T-cell (primary cell): Measurements from ENCODE around the gene RBM19. TPM values are rescaled to one million over a fixed set of nuclear protein-coding genes. Genes with fewer than 3 reads are reported as not detected.

ENCODE experiments used
- ATAC-seq, 4 experiments: fragments of 200-7000 bp in 3 of 4; fragments of 150-1000 bp in 1 of 4; cut with Tn5 transposase; replicated peaks in 1 of 4; 1 replicate in 3 of 4; 2 replicates in 1 of 4; pipeline ENCODE4 v1.10.0; 2021; ENCODE audit warnings: moderate library complexity in 3 of 4, mild to moderate bottlenecking in 2 of 4, moderate number of reproducible peaks in 1 of 4
- CTCF ChIA-PET, 2 donors: fragments of 300-600 bp; sonication (Branson Sonifier 250); formaldehyde crosslinking; loops; one replicate each; lab custom pipeline; 2022; ENCODE audit warnings: antibody characterized with exemption in 2 of 2; lab: Charles Lee
- POLR2A ChIA-PET, 2 donors: fragments of 300-600 bp; sonication (Branson Sonifier 250); formaldehyde crosslinking; loops; one replicate each; lab custom pipeline; 2022; ENCODE audit warnings: antibody characterized with exemption in 2 of 2; lab: Charles Lee
- DNase-seq, 35 experiments: peaks; one replicate each; pipeline versions ENCODE4 v3.0.0 to v3.0.0-alpha.2; 2013 to 2023
- H3K27ac ChIP-seq: one replicate; pipeline ENCODE4 v1.5.1; 2013; ENCODE audit warnings: low read length
- H3K27me3 ChIP-seq, 2 experiments: replicated peaks in 1 of 2; 1 replicate in 1 of 2; 2 replicates in 1 of 2; pipeline versions ENCODE4 v1.6.1 to v1.7.0; 2013; ENCODE audit warnings: low read length in 1 of 2, mixed read lengths in 1 of 2; ENCODE audit not compliant: control insufficient read depth in 2 of 2, insufficient read depth in 2 of 2; ENCODE audit errors: extremely low read depth in 1 of 2
- H3K36me3 ChIP-seq, 2 donors: 1 replicate in 1 of 2; 2 replicates in 1 of 2; pipeline versions ENCODE4 v1.6.1 to v1.7.0; 2013; ENCODE audit warnings: low read length in 1 of 2; ENCODE audit not compliant: control insufficient read depth in 2 of 2, insufficient read depth in 1 of 2; ENCODE audit errors: extremely low read depth in 1 of 2
- H3K4me1 ChIP-seq, 2 experiments: 1 replicate in 1 of 2; 2 replicates in 1 of 2; pipeline versions ENCODE4 v1.6.1 to v1.7.0; 2013; ENCODE audit warnings: low read length in 2 of 2, mixed read lengths in 1 of 2; ENCODE audit not compliant: insufficient read depth in 2 of 2, control insufficient read depth in 1 of 2; ENCODE audit errors: extremely low read depth in 1 of 2
- H3K4me3 ChIP-seq, 2 donors: 1 replicate in 1 of 2; 2 replicates in 1 of 2; pipeline versions ENCODE4 v1.5.1 to v1.7.0; 2013; ENCODE audit warnings: mild to moderate bottlenecking in 2 of 2, low read length in 1 of 2, moderate library complexity in 1 of 2; ENCODE audit not compliant: control insufficient read depth in 1 of 2; ENCODE audit errors: extremely low read depth in 1 of 2
- H3K9me3 ChIP-seq: 2 replicates; pipeline ENCODE4 v1.7.0; 2013
- H3K27ac Mint-ChIP-seq, 2 donors: one replicate each; pipeline ENCODE4 v1.8.0; 2020 to 2021; ENCODE audit warnings: mild to moderate bottlenecking in 2 of 2, mixed read lengths in 2 of 2
- H3K27me3 Mint-ChIP-seq, 2 donors: one replicate each; pipeline ENCODE4 v1.8.0; 2021 to 2022; ENCODE audit warnings: mixed read lengths in 2 of 2
- H3K36me3 Mint-ChIP-seq: one replicate; pipeline ENCODE4 v1.8.0; 2021; ENCODE audit warnings: mixed read lengths
- H3K4me1 Mint-ChIP-seq, 3 donors: one replicate each; pipeline ENCODE4 v1.8.0; 2020 to 2022; ENCODE audit warnings: mixed read lengths in 3 of 3, mild to moderate bottlenecking in 1 of 3
- H3K4me3 Mint-ChIP-seq, 3 donors: one replicate each; pipeline ENCODE4 v1.8.0; 2020 to 2022; ENCODE audit warnings: mild to moderate bottlenecking in 3 of 3, mixed read lengths in 3 of 3, moderate library complexity in 3 of 3
- H3K9me3 Mint-ChIP-seq, 3 donors: one replicate each; pipeline ENCODE4 v1.8.0; 2020 to 2022; ENCODE audit warnings: mixed read lengths in 3 of 3
- WGBS: methylation state at CpG from one replicate; pipeline ENCODE4 v1.1.5; 2013; ENCODE audit warnings: missing lambda C conversion rate; ENCODE audit not compliant: insufficient coverage; 5-methylcytosine and 5-hydroxymethylcytosine counted together
- total RNA-seq, 35 experiments: library from RNA in 6 of 35; stranded (reverse) in 6 of 35; fragments of 120-200 nt in 1 of 35; gene quantifications; one replicate each; pipeline versions ENCODE4 v1.2.1 to v1.2.4 and lab custom pipeline; 2013 to 2026

RBM19 gene
- total RNA-seq, 5 donors from 2014 or later (not counting 1 experiment from before 2014, with no cell fraction given): 57.9 to 80.3 (median 78.3) TPM

DNA sequence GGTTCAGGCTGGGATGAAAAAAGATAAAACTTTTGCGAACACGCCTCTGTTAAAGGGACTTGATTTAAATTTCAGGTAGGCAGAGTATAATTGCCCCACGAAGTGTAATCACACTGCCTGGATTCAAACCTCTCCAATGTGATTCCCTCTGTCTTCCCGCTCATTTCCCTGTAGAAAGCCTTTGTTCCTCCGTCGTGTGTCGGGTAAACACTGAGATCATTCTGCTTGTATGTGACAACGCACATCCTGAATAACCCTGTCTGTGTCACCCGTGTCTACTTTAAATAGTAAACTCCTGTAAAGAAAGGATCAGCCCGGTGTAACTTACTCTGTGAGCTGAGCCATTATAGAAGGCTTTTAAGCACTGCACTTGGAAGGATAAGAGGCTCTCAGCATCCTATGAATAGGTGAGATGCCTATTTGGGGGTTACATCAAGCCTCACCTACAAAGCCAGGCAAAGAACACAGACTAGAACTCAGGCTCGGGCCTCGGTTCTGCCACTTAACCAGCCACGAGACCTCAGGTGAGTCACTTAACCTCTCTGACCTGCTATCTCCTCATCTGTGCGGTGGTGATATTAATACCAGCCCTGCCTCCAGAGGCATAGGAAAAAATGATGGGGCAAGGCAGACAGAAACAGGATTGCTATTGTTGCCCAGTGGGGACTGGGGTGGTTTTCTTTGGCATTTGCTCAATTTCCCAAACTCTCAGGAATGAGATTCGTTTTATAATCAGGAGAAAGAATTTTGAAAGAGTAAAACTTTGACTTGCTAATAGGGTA, 74.2 kb downstream of the RBM19 start:
- Histone ChIP-seq H3K4me1 (no peaks in the 10 kb centered on the region), H3K9me3 (no peaks in the 10 kb centered on the region), H3K27ac (no peak overlapping the region), H3K36me3 (peaks cover 6 to 13% of the 10 kb centered on the region in 2 donors), H3K4me3 (no peak overlapping the region), H3K27me3 (no peaks in the 10 kb centered on the region)
- Mint-ChIP-seq H3K36me3 (peaks cover 58% of the 10 kb centered on the region), H3K27ac (no peak overlapping the region), H3K27me3 (no peaks in the 10 kb centered on the region), H3K4me1 (no peaks in the 10 kb centered on the region), H3K9me3 (no peaks in the 10 kb centered on the region), H3K4me3 (no peak overlapping the region)
- POLR2A ChIA-PET: interaction anchor here in 1 of 2 donors (0.7 kb wide), 1 partner anchor 535 kb away, joined by 3 read pairs; no protein-coding TSS in a partner anchor
- CTCF ChIA-PET: no interaction called here
- WGBS: 96% methylated on average over 9 of the region's 15 CpGs
- DNase-seq (no peak), ATAC-seq (no peak)

DNA sequence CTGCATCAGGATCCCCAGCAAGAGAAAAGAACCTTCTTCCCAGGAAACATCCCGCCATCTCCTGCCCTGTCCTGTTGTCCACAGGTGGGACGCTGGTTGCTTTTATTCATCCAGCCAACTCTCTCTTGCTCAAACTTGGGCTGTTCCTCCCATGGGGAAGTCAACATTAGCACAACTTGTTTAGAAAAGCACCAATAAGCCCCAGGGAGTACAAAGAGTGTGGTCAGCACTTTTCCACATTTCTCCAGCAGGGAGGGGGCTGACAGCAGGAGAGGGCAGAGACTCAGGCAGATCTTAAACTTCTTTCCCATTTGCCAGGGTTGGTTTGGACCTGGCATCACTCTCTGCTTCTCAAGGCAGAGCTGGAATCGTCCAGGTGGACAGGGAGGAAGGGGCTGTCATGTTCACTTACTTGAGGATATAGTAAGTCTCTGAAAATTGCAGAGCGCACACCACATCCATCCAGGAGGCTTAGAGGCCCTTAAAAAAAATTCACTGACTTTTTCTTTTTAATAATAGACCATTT, 74.9 kb downstream of the RBM19 start:
- CTCF ChIA-PET: no interaction called here
- ATAC-seq (no peak), DNase-seq (no peak)
- H3K36me3 Mint-ChIP-seq: peaks cover 56% of the 10 kb centered on the region
- Histone ChIP-seq H3K36me3 (peaks cover 6 to 11% of the 10 kb centered on the region in 2 donors), H3K27me3 (no peaks in the 10 kb centered on the region), H3K4me3 (no peak overlapping the region), H3K9me3 (no peaks in the 10 kb centered on the region), H3K4me1 (no peaks in the 10 kb centered on the region), H3K27ac (no peak overlapping the region)
- no peak overlapping the region for H3K27ac Mint-ChIP-seq
- 100% methylated on average over 1 of the region's 4 CpGs for whole genome bisulfite sequencing
- no peak overlapping the region for H3K4me3 Mint-ChIP-seq
- no peaks in the 10 kb centered on the region for H3K9me3 Mint-ChIP-seq
- POLR2A ChIA-PET: no interaction called here
- H3K27me3 Mint-ChIP-seq: no peaks in the 10 kb centered on the region
- no peaks in the 10 kb centered on the region for H3K4me1 Mint-ChIP-seq

DNA sequence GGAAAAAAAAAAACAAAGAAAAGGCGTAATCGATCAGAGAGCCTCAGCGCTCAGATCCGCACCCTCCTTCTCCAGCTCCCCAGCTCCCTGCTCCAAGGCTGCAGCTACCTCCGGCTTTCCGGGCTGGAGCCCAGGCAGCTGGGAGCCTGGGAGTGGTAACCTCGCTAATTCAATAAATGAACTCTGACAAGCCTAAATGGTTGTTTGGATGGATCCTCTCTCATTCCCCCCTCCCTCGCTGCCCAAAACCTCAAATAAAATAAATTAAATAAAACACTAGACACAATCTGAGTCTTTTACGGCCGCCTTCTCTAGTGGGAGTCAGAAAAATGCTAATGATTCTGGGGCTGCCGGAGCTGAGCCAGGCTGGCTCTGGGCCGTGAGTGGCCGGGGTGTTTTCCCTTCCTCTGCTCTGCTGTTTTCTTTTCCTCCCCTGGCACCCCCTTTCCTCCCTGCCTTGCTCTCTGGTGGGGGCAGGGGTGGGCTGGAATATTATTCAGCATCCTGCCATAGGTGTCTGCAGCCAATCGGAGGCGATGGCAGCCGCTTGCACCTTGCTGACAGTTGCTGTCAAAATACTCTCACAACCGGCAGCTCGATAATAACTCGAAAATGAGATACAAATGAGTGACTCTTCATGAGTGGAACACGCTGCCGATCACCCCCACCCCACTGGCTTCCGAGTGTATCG, 76.1 kb downstream of the RBM19 start:
- Histone ChIP-seq H3K4me3 (no peak overlapping the region), H3K27me3 (no peaks in the 10 kb centered on the region), H3K36me3 (peaks cover 6 to 11% of the 10 kb centered on the region in 2 donors), H3K9me3 (no peaks in the 10 kb centered on the region), H3K4me1 (no peaks in the 10 kb centered on the region), H3K27ac (no peak overlapping the region)
- peaks cover 53% of the 10 kb centered on the region for H3K36me3 Mint-ChIP-seq
- POLR2A ChIA-PET: interaction anchor here in 1 of 2 donors (0.6 kb wide), 1 partner anchor 15 kb away, joined by 3 read pairs; no protein-coding TSS in a partner anchor
- ATAC-seq: no peak
- H3K9me3 Mint-ChIP-seq: no peaks in the 10 kb centered on the region
- WGBS: 98% methylated on average over 8 of the region's 23 CpGs
- no peaks in the 10 kb centered on the region for H3K4me1 Mint-ChIP-seq
- H3K4me3 Mint-ChIP-seq: no peak overlapping the region
- H3K27me3 Mint-ChIP-seq: no peaks in the 10 kb centered on the region
- CTCF ChIA-PET: no interaction called here
- H3K27ac Mint-ChIP-seq: no peak overlapping the region
- DNase-seq: no peak

DNA sequence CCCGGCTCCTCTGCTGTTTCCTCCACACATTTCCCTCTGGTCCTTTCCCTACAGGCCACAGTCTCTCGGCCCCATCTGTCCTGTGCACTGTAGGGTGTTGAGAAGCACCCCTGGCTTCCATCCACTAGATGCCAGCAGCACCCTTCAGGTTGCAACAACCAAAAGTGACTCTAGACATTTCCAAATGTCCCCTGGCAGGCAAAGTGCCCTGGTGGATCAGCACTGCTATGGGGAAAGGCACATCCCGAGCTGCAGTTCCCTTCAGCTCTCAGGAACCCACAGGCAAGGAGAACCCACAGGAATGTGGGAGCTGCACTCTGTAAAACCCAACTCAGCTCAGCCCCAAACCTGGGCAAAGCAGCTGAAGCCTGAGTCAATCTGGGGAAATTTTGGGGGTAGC, 77.0 kb downstream of the RBM19 start:
- Histone ChIP-seq H3K27ac (no peak overlapping the region), H3K4me3 (no peak overlapping the region), H3K9me3 (no peaks in the 10 kb centered on the region), H3K36me3 (peaks cover 6 to 16% of the 10 kb centered on the region in 2 donors), H3K4me1 (no peaks in the 10 kb centered on the region), H3K27me3 (no peaks in the 10 kb centered on the region)
- CTCF ChIA-PET: no interaction called here
- DNase-seq (no peak), ATAC-seq (no peak)
- peaks cover 55% of the 10 kb centered on the region for H3K36me3 Mint-ChIP-seq
- H3K27me3 Mint-ChIP-seq: no peaks in the 10 kb centered on the region
- no peaks in the 10 kb centered on the region for H3K9me3 Mint-ChIP-seq
- H3K27ac Mint-ChIP-seq: no peak overlapping the region
- POLR2A ChIA-PET: interaction anchor here in 1 of 2 donors (0.6 kb wide), 1 partner anchor 14 kb away, joined by 3 read pairs; no protein-coding TSS in a partner anchor
- no peaks in the 10 kb centered on the region for H3K4me1 Mint-ChIP-seq
- WGBS: 100% methylated on average over 2 of the region's 3 CpGs
- H3K4me3 Mint-ChIP-seq: no peak overlapping the region

DNA sequence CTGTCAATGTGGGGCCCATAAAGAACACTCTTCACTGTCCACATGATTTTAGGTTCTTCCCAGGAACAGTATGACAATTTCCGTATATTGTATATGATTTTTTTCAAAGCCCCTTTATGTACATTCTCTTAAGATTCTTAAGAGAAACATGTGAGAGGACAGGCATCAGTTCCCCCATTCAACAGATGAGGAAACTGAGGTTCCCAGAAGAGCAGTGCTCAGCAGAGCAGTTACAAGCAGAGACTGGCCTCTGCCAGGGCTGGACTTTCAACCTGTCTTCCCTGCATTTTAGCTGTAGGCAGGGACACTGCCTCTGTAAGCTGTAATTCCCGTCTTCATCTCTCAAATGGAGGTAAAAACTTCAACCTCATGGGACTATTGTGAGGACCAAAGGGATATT, 77.7 kb downstream of the RBM19 start:
- CTCF ChIA-PET: no interaction called here
- Histone ChIP-seq H3K36me3 (peaks cover 6 to 16% of the 10 kb centered on the region in 2 donors), H3K9me3 (no peaks in the 10 kb centered on the region), H3K4me1 (no peaks in the 10 kb centered on the region), H3K4me3 (no peak overlapping the region), H3K27ac (no peak overlapping the region), H3K27me3 (no peaks in the 10 kb centered on the region)
- Mint-ChIP-seq H3K4me1 (no peaks in the 10 kb centered on the region), H3K9me3 (no peaks in the 10 kb centered on the region), H3K27me3 (no peaks in the 10 kb centered on the region), H3K4me3 (no peak overlapping the region), H3K27ac (no peak overlapping the region), H3K36me3 (peaks cover 51% of the 10 kb centered on the region)
- no peak for ATAC-seq
- POLR2A ChIA-PET: no interaction called here
- no peak for DNase-seq
- WGBS: no CpG with 5 or more reads among the region's 2 CpGs

DNA sequence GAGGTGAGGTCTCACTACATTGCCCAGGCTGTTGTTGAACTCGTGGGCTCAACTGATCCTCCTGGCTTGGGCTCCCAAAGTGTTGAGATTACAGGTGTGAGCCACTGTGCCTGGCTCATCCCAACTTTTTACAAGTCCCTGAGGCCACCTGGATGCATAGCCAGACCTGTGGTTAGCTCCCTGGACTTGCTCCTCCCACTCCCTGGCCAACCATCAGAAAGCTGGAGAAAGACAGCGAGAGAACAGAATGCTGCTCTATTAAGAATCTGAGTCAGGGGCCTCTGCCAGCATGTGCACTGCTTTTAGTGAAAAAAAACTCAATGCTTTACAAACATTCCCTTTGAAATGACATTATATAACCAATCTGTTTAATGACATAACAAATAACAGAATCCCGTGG, 78.2 kb downstream of the RBM19 start:
- DNase-seq (no peak), ATAC-seq (no peak)
- peaks cover 49% of the 10 kb centered on the region for H3K36me3 Mint-ChIP-seq
- no peak overlapping the region for H3K4me3 ChIP-seq
- H3K9me3 ChIP-seq: no peaks in the 10 kb centered on the region
- H3K4me1 ChIP-seq: no peaks in the 10 kb centered on the region
- no peak overlapping the region for H3K27ac ChIP-seq
- H3K27me3 ChIP-seq: no peaks in the 10 kb centered on the region
- CTCF ChIA-PET: no interaction called here
- H3K4me1 Mint-ChIP-seq: peaks cover 0 to under 1% (median 0%) of the 10 kb centered on the region in 3 donors
- POLR2A ChIA-PET: no interaction called here
- H3K27me3 Mint-ChIP-seq: no peaks in the 10 kb centered on the region
- H3K9me3 Mint-ChIP-seq: no peaks in the 10 kb centered on the region
- H3K36me3 ChIP-seq: peaks cover 6 to 19% of the 10 kb centered on the region in 2 donors
- no peak overlapping the region for H3K4me3 Mint-ChIP-seq
- no peak overlapping the region for H3K27ac Mint-ChIP-seq
- 100% methylated on average over 2 of the region's 3 CpGs for WGBS
